Islet precursor cell (in vitro differentiated cells): Measurements from ENCODE around the gene CACNA2D1.
"Not testable (repeated sequence)": the region's sequence is repeated elsewhere in the genome, so short reads cannot be mapped to it uniquely, and the experiment has no call there.

Source experiments
- DNase-seq: peaks from one replicate; pipeline ENCODE4 v3.0.0-alpha.2; 2018

The CACNA2D1 gene

DNA sequence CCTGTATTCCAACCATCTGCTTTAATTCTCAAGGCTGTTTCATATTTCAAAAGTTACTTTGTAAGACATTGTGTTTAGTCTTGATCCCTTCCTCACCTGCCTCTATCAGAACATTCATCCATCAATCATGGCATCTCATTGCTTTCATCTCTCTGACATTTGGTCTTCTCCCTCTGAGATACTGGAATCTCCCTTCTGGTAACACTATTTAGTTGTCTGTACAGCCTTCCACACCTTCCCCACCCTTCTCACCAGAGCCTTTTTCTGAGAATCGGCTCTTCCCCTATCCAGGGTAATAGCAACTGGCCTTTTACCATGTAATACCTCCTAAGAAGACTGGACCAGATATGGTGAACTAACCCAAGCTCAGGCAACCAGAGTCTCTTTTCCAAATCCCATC, 10.1 kb downstream of the CACNA2D1 start:
- no peak for DNase-seq

DNA sequence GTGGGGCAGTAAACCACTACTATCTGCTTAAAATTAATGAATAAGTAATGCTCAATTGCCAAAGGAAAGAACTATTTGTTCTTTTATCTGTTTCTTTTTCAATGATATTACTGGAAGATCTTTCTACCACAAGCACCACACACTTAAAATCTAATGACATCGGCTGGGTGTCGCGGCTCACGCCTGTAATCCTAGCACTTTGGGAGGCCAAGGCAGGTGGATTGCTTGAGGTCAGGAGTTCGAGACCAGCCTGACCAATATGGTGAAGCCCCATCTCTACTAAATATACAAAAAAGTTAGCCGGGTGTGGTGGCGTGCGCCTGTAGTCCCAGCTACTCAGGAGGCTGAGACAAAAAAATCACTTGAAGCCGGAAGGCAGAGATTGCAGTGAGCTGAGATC, 10.8 kb downstream of the CACNA2D1 start:
- not testable (repeated sequence) for DNase-seq

DNA sequence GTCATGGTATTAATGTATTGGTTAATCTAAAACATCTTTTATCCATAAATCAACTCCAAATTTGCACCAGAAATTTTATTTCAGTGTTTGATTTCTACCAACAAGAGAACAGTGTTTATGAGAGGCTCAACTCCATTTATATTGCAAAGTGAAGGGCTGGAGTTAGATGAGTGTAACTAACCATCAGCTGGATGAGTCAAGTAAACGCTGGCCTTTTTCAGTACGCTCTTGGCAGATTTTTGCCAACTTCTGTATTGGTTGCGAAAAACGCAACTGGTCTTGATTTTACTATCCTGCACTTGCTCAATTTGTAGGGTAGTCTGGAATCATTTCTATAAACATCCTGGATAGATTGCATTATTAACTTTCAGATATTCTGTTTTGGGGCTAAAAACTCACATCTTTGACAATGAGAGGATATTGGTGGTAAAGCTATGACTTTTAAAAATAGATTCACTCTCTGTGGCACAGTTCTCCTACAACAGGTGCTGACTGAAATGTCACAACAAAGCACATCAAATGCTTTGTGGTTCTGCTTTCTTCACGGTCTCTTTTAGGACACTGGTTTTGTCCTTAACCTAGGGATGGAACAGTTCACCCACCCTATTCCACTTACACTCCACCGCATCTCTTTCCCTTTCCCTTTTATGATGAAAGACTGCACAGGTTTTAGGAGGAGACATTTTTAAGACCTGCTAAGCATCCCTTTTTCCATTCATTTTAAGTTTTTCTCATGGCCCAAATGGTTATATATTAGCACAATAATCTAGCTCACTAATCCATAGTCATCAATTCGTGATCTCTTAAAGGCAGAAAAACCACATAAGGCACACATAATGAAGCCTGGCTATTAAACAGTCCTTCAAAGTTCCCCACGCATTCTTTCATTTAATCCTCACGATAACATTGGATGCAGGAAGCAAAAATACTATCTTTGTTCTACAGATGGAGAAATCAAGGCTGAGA, 12.8 kb downstream of the CACNA2D1 start:
- DNase-seq, result no peak

DNA sequence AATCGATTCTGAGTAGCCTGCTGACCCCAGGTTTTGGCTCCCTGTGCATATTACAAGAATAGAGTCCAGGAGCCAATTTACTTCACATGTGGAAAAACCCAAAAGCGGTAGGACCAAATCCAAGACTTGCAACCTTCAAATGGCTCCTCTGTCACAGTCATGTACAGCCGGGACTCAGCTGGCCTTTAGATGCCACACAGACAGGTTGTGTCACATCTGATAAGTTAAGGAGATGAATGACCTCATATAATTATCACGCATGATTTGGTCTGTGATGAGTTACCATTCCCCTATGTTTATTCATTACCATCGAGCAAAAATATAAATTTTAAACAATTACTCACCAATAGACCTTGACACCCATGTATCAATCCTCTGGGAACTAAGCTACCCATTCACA, 14.2 kb downstream of the CACNA2D1 start:
- no peak for DNase-seq

DNA sequence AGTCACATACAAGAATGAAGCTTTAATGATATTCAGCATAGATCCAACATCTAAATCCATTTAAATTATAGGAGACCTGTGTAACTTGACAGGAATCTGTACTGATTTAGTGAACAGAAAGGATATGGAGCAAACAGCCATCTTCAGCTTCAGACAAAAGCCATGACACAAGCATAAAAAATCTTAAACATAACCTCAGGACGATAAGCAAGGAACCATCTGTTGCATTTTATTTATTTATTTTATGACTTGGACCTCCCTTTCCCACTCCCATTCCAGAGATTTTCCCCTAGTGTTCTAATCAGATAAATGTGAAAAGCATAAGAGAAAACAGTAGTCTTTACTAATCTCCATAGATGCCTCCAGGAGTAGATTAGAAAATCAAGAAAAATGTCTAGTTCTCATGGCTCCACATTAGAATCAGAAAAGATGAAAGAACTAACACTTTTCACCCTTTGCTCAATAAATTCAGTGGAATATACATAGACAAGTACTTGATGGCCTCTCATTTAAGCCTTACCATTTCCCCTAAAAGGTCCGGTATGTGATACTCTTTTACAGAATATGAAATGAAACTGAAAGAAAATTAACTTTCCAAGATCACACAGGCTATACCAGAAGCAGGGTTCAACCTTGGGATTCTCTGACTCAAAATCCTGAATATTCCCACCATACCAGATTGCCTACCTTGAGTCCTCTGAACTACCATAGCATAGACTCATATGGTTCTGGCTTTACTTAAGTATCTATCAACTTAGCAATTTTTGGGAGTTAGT, 15.2 kb downstream of the CACNA2D1 start:
- DNase-seq, result no peak

DNA sequence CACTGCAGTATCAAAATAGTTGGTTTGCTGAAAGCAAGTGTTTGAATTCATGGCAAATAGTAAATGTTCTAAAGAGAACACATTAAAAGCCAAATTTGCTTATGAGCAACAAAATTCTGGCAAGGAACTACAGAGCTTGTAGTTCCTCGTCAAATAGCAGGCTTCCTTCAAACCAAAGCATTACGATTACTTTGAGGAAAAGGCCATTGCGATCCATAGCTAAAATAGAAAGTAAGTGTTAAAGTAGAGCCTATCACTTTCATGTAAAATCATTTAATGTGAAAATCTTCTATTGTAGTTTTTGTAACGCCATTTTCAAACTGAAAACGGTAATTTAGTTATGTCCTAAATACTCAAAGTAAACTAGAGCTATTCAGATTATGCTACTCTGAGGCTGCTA, 20.1 kb downstream of the CACNA2D1 start:
- no peak for DNase-seq

DNA sequence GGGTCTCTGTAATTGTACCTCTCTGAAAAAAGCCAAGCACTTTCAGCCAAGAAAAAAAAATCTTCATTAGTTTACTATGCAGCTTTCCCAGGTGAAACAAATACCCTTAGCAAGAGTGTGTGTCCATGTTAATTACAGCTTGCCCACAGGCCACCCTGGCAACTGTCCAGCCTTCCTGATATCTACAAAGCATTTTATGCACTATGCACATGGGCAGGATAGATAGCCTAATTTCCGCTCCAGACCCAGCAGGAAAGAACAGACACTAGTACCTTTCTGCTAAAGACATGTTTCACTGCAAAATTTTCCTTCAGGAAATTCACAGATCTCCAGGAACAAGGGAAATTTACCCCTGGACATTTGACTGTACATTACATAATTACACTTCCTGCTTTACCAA, 24.4 kb downstream of the CACNA2D1 start:
- DNase-seq, result no peak

DNA sequence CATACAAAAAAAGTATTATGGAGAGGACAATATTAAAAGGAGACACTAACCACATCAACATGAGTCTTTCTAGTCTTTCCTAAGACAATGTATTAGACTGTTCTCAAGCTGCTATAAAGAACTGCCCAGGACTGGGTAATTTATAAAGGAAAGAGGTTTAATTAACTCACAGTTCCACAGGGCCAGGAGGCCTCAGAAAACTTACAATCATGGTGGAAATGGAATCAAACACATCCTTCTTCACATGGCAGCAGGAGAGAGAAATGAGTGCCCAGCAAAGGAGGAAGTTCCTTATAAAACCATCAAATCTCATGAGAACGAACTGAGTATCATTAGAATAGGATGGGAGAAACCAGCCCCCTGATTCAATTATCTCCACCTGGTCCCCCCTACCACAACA, 25.7 kb downstream of the CACNA2D1 start:
- no peak for DNase-seq

DNA sequence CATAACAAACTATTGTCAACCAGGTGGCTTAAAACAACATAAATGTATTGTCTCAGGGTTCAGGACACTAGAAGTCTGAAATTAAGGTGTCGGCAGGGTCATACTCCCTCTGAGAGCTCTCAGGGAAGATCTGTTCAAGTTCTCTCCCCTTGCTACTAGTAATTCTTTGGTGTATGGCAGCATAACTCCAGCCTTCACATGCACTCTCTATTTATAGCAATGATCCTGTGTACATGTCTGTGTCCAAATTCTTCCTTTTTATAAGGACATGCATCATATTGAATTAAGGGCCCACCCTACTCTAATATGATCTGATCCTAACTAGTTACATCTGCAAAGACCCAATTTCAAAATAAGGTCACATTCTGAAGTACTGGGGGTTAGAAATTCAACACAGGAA, 27.2 kb downstream of the CACNA2D1 start:
- DNase-seq, result no peak

DNA sequence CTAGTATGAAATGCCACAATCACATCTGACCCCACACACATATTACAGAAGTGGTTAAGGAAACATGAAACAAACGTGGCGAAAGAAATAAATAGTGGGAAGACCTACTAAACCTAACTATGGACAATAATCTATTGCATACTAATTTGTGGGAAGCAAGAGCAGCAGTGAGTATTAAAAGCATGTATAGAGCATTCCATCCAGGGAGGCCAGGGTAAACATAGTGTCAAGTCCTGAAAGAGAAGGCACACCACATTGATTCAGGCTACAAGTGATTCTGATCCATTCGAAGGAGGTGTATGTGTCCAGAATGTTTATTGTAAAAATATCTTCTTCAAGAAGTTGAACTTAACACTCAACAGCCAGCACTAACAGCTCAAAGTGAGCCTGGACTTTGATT, 29.2 kb downstream of the CACNA2D1 start:
- DNase-seq, result no peak

DNA sequence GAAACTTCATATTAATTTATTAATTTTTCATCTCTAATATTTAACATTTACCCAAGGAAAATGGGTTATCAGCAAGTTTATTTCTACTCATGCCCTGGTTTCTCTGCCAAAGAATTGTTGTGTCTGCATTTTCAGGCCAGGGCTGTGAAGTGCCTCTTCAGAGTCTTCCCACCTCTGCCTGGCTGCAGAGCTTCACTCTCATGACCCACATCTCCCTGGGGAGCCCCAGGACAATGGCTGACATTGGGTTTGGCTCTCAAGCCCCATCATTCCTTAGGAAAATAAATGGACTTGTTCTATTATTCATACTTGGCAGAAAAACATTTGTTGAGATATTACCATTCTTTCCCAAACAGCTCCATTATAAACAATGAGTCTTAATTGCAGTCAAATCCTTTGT, 30.3 kb downstream of the CACNA2D1 start:
- DNase-seq, result no peak

DNA sequence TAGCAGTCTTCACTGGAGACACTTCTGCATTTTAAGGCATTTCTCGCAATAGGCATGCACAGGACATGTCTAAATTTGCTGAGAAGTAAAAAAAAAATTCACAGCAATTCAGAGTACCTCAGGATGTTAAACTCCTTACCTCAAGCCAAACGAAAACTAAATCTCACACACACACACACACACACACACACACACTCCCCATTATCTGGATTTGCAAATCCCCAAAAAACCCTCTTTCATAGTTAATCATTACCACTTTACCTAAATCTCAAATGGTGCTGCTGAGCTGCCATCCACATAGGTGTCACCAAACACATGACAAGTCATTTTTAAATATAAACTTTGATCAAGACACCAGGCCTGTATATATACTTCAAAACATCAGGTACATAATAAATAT, 31.8 kb downstream of the CACNA2D1 start:
- DNase-seq, result no peak

DNA sequence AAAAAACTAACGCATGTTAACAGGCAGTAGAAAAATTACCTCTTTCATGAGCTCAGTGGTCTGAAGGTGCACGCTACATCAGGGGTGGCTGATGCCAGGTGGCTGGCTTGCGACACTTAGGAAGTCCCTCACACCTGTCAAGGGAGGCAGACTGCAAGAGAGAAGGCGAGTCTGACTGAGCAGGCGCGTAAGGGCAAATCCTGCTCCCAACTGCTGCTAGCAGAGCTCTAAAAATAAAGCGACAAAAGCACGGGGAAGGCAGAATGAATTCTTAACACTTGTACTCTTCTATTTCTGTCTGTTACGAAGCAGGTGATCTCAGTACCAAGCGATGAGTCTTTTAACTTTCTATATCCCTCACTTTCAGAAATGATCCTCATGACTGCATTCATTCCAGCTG, 33.1 kb downstream of the CACNA2D1 start:
- DNase-seq, result no peak

DNA sequence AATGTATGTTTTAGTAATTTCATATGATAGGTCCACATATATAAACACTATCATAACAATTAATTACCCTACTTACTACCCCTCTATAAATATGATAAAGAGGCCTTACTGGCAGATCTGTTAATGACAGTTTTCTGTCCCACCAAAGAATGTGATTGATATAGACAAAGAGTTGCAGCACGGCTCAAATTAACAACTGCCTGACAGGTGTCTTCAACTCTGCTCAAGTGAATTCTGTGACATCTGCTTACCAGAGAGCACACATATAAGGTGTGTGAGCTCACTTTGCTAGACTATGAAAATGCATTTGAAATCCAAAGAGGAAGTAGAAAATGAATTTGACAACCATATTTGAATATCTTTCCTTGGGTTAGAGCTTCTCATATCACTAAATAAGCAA, 36.6 kb downstream of the CACNA2D1 start:
- no peak for DNase-seq

DNA sequence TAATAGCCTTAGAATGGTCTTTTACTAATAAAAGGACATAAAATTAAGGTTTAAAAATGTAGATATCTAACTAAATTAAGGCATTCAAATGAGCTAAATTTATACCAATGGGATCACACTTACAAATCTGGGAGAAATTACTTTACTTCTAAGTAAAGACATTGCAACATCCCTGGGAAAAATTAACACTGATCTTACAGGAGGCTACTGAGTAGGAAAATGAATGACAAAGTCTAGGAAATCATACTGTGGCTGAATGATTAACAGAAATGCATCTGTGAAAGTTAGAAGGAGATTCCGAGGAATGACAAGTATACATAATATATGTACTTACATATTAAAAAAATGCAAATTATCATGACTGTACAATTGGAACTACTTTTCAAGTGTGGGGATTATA, 38.3 kb downstream of the CACNA2D1 start:
- no peak for DNase-seq

DNA sequence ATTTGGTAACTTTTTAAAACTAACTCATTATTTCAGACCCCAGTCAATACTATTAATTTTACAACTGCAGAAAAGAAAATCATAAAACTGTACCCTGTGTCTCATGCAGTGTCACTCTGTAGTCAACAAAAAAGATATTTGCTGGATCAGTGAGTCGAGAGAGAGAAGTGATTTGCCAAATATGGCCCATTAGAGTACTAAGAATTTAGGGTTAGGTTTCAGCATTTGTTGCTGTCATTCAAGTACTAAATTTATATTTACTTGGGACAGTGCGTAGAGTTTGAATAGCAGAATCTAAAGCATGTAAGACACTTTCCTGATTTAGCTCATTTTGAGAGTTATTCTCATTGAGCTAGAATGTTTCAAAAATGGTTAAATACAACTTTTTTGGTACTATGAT, 38.9 kb downstream of the CACNA2D1 start:
- no peak for DNase-seq

DNA sequence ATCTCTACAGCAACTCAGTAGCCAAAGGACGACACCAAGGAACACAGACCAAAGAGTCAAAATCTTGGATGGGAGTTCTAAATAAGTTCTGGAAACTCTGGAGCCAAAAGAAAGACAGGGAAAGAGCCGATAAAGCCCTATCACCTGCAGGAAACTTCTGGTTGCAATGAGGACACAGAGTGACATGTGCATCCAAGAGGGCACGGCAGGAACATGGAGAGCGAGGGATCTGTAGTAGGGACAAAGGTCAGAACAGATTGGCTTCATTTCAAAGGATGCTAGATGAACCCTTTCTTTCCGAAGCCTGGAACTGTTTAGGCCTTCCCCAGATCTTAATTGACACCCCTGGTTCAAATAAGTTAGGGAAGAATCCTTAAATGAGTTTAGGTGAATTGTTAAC, 39.5 kb downstream of the CACNA2D1 start:
- DNase-seq, result no peak

DNA sequence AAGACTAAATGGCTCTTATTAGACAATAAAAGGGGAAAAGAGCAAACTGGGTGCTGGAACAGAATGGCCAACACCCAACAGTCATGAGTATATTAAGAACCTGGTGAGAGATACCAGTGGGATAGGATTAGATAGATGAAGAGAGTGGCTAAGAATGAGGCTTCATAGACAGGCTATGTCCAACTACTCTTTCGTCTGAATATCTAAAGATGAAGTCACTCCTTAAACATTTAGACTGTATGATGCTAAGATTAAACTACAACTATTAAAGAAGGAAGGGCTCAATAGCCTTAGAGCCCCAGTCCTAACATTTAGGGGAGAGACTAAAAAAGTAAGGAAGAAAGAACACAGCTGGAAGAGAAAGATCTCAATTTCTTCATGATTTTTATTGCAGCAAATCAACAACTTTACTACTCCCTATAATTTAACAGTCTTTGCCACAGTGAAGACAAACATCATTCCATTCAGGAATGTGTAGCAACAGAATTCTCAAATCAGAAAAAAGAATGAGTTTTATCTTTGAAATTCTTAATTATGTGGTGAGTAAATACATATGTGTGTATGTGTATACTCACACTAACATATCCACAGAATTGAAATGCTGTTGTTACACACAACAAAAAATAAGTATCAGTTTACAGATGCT, 45.6 kb downstream of the CACNA2D1 start:
- no peak for DNase-seq

DNA sequence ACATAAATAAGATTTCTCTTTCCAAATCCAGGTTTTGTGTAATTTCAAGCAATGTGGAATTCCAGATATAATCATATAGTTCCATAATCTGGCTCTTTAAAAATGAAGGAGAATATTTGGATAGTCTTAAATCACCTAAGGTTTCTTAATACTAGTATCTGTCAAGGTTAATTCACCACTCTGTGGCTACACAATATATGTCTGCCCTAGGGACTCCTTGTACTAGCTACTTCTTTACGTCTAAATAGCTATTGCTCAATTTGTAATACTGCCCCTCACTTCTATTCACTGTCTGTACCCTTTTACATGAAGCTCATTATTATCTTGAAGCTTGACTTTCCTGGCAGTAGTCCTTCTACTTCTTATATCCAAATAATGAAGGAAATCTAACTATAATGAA, 47.2 kb downstream of the CACNA2D1 start:
- DNase-seq, result no peak

DNA sequence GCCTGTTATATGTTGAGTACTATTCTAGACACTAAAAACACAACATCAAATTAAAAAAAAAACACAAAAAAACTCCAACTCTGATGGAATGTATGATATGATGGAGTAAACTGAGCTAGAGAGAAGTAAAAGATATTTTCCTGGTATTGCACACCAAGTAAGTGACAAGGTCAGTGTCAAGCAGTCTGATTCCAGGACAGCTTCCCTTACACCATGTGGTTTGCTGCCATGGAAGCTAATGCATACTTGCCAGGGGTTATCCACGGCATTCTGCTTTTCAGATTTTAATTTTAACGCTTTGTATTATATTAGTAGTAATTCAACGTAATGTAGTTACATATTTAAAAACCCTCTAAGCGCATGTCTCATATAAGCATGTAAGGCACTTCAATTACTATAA, 48.4 kb downstream of the CACNA2D1 start:
- no peak for DNase-seq

DNA sequence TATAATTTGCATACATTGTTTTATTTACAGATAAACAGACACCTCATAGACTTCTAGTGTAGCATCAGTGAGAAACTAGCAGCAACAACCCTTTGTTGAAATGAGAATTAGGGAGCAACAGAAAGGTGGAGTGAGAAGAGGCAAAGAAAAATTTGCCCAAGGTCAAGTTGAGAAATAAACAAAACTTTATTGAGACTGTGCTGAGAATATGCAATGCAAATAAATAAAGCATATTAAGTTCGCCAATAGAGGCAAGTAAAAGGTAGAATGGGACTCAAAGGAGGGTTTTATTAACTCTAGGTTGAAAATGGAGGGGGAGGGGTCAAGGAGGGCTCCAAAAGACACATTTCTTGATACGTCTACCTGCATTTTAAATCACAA, 49.7 kb downstream of the CACNA2D1 start:
- no peak for DNase-seq

DNA sequence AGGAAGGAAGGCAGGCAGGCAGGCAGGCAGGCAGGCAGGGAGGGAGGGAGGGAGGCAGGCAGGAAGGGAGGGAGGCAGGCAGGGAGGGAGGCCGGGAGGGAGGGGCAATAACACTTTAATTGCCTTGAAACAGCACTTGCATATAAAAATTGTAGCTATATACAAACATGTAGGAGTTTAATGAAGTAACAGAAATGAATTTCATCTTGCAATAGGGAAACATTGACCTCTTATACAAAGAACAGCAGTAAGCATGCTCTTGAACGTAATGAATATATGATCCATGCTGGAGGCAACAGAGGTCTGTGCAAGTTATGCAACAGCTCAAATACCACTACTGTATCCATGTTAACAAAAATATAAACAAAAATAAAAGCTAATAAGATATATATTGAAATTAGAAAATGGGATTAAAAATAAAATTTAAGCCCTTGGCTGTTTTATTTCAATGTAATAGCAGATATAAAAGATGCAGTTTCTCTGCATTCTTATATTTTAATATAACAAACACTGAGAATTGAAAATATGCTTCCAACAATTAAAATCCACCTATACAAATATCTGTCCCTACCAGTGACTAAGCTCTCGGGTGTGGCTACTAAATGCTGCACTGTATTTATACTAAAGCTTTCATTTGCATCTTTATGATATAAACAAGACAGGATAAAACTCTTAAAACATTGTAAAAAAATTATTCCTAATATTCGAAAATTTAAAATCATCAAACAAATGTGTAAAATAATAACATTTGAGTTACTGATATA, 50.3 kb downstream of the CACNA2D1 start:
- DNase-seq, result no peak

DNA sequence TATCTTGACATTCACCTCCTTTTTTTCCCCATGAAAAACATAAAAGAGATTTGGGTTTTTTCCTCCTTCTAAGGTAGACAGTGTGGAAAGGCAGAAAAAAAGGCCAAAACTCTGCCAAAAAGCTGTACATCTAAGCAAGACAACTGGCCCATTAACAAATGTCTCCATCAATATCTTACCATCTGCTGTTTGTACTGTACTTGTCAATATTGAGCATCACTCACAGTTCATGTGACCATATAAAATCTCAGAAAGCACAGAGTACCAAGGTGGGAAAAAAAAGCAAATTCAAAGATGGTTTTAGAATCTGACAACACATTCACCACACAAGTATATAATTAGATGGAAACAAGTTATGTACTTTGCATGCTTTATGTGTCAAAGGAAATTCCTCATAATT, 52.6 kb downstream of the CACNA2D1 start:
- no peak for DNase-seq
